Suprapubic skin (tissue), 4 donors: ENCODE results near the gene DDI2. TPM values are rescaled to one million over a fixed set of nuclear protein-coding genes. Genes with fewer than 3 reads are reported as not detected.

ENCODE experiments used
- DNase-seq, 2 donors: peaks; one replicate each; pipeline ENCODE4 v3.0.0-alpha.2; 2019; ENCODE audit warnings: low spot score in 2 of 2
- H3K27ac ChIP-seq: fragments of 200-600 bp; sonication (generic); one replicate; pipeline ENCODE4 v1.5.1; 2019
- H3K27me3 ChIP-seq: fragments of 200-600 bp; sonication (generic); one replicate; pipeline ENCODE4 v1.5.1; 2019
- H3K36me3 ChIP-seq: fragments of 200-600 bp; sonication (generic); one replicate; pipeline ENCODE4 v1.5.1; 2019
- H3K4me1 ChIP-seq: fragments of 200-600 bp; sonication (generic); one replicate; pipeline ENCODE4 v1.5.1; 2019
- H3K4me3 ChIP-seq: fragments of 200-600 bp; sonication (generic); one replicate; pipeline ENCODE4 v1.5.1; 2019; ENCODE audit warnings: mild to moderate bottlenecking
- H3K9me3 ChIP-seq: fragments of 200-600 bp; sonication (generic); one replicate; pipeline ENCODE4 v1.5.1; 2019
- CTCF ChIP-seq, 2 donors: fragments of 200-600 bp in 1 of 2; fragments of 450-650 bp in 1 of 2; sonication (generic) in 1 of 2; IDR thresholded peaks; one replicate each; pipeline ENCODE4 v1.5.1; 2016 to 2019; ENCODE audit warnings: antibody characterized with exemption in 2 of 2, mild to moderate bottlenecking in 1 of 2, moderate library complexity in 1 of 2
- EP300 ChIP-seq: sonication (generic); formaldehyde crosslinking; IDR thresholded peaks from one replicate; pipeline ENCODE4 v1.6.1; 2017; ENCODE audit warnings: antibody characterized with exemption
- POLR2A ChIP-seq, 2 donors: fragments of 450-650 bp; IDR thresholded peaks; one replicate each; pipeline ENCODE4 v1.6.1; 2017; ENCODE audit warnings: antibody characterized with exemption in 2 of 2, mild to moderate bottlenecking in 2 of 2, moderate library complexity in 2 of 2
- POLR2AphosphoS5 ChIP-seq, 3 donors: sonication (generic); formaldehyde crosslinking; IDR thresholded peaks; one replicate each; pipeline ENCODE4 v1.6.1; 2017; ENCODE audit warnings: antibody characterized with exemption in 3 of 3
- WGBS: methylation state at CpG from one replicate; pipeline ENCODE4 v1.1.5; 2018; 5-methylcytosine and 5-hydroxymethylcytosine counted together
- total RNA-seq, 4 donors: library from RNA; depleted of rRNA; stranded (reverse); fragments of >200 nt; gene quantifications; one replicate each; pipeline ENCODE4 v1.1.0, GENCODE V29; 2016

Gene DDI2
- total RNA-seq, 4 donors from 2014 or later: 33.2 to 90.0 (median 39.9) TPM

- Histone ChIP-seq H3K9me3 (no peaks in the 10 kb centered on the region), H3K27ac (no peak overlapping the region), H3K4me1 (peaks cover 43% of the 10 kb centered on the region), H3K27me3 (no peaks in the 10 kb centered on the region), H3K36me3 (no peaks in the 10 kb centered on the region), H3K4me3 (no peak overlapping the region)
- TF ChIP-seq POLR2AphosphoS5 (IDR thresholded peaks at IDR 0.05) (no peak), CTCF (IDR thresholded peaks at IDR 0.05) (no peak), EP300 (no peak), POLR2A (IDR thresholded peaks at IDR 0.05) (no peak)
- WGBS: 69% methylated on average over 8 of the region's 8 CpGs
- no peak for DNase-seq
Observed at GRCh38 chr1:15707239-15707925, 90.1 kb downstream of the DDI2 start.

- no peak overlapping the region for H3K4me3 ChIP-seq
- no peaks in the 10 kb centered on the region for H3K9me3 ChIP-seq
- H3K36me3 ChIP-seq: no peaks in the 10 kb centered on the region
- DNase-seq: no peak
- TF ChIP-seq CTCF (IDR thresholded peaks at IDR 0.05): no peak
- no peak for TF ChIP-seq EP300
- TF ChIP-seq POLR2AphosphoS5 (IDR thresholded peaks at IDR 0.05): no peak
- TF ChIP-seq POLR2A (IDR thresholded peaks at IDR 0.05): no peak
- 95% methylated on average over 15 of the region's 15 CpGs for WGBS
- H3K4me1 ChIP-seq: peaks cover 31% of the 10 kb centered on the region
- no peaks in the 10 kb centered on the region for H3K27me3 ChIP-seq
- H3K27ac ChIP-seq: no peak overlapping the region
Observed at GRCh38 chr1:15708486-15709137, 91.4 kb downstream of the DDI2 start.

GRCh38 chr1:15709226-15709625, 92.0 kb downstream of the DDI2 start:
- Histone ChIP-seq H3K27me3 (no peaks in the 10 kb centered on the region), H3K36me3 (no peaks in the 10 kb centered on the region), H3K27ac (no peak overlapping the region), H3K4me3 (no peak overlapping the region), H3K4me1 (peaks cover 24% of the 10 kb centered on the region), H3K9me3 (no peaks in the 10 kb centered on the region)
- no peak for DNase-seq
- TF ChIP-seq POLR2AphosphoS5 (IDR thresholded peaks at IDR 0.05) (no peak), EP300 (no peak), POLR2A (IDR thresholded peaks at IDR 0.05) (no peak), CTCF (IDR thresholded peaks at IDR 0.05) (no peak)
- 98% methylated on average over 4 of the region's 4 CpGs for WGBS

- Histone ChIP-seq H3K4me3 (no peak overlapping the region), H3K4me1 (peaks cover 13% of the 10 kb centered on the region), H3K9me3 (no peaks in the 10 kb centered on the region), H3K36me3 (peaks cover 16% of the 10 kb centered on the region), H3K27ac (no peak overlapping the region), H3K27me3 (no peaks in the 10 kb centered on the region)
- 72% methylated on average over 4 of the region's 4 CpGs for WGBS
- no peak for DNase-seq
- TF ChIP-seq POLR2A (IDR thresholded peaks at IDR 0.05): no peak
- no peak for TF ChIP-seq EP300
- TF ChIP-seq POLR2AphosphoS5 (IDR thresholded peaks at IDR 0.05): no peak
Observed at GRCh38 chr1:15712168-15712567, 94.9 kb downstream of the DDI2 start.

- Histone ChIP-seq H3K27ac (no peak overlapping the region), H3K36me3 (peaks cover 40% of the 10 kb centered on the region), H3K27me3 (no peaks in the 10 kb centered on the region), H3K4me1 (peaks cover 7% of the 10 kb centered on the region), H3K9me3 (no peaks in the 10 kb centered on the region), H3K4me3 (no peak overlapping the region)
- DNase-seq: no peak
- WGBS: 51% methylated on average over 4 of the region's 4 CpGs
- TF ChIP-seq EP300 (no peak), CTCF (IDR thresholded peaks at IDR 0.05) (no peak), POLR2A (IDR thresholded peaks at IDR 0.05) (no peak), POLR2AphosphoS5 (IDR thresholded peaks at IDR 0.05) (no peak)
Observed at GRCh38 chr1:15714406-15715136, 97.3 kb downstream of the DDI2 start.
